ENCODE measurements around the gene CCT5.
"Not testable (repeated sequence)": the region's sequence is repeated elsewhere in the genome, so short reads cannot be mapped to it uniquely, and the experiment has no call there.

The CCT5 gene

GRCh38 chr5:10247217-10247616 is 2.9 kb upstream of the CCT5 start:
- not testable (repeated sequence) for DNase-seq

- peak; percentile 25 for DNase-seq
These were observed 1.5 kb upstream of the CCT5 start for GRCh38 chr5:10248378-10249260.

GRCh38 chr5:10250806-10251276 is 761 bp downstream of the CCT5 start:
- no peak for DNase-seq

- no peak for DNase-seq
These were observed 1.3 kb downstream of the CCT5 start for GRCh38 chr5:10251405-10251804.

GRCh38 chr5:10253390-10253789 is 3.3 kb downstream of the CCT5 start:
- DNase-seq = no peak

- DNase-seq = no peak
These were observed 4.6 kb downstream of the CCT5 start for GRCh38 chr5:10254686-10255085.

- no peak for DNase-seq
These were observed 7.8 kb downstream of the CCT5 start for GRCh38 chr5:10257870-10258269.

GRCh38 chr5:10259899-10260298 is 9.8 kb downstream of the CCT5 start:
- DNase-seq = no peak

GRCh38 chr5:10261065-10261464 is 11.0 kb downstream of the CCT5 start:
- DNase-seq = no peak

- no peak for DNase-seq
These were observed 12.2 kb downstream of the CCT5 start for GRCh38 chr5:10262121-10262774.

GRCh38 chr5:10262995-10263394 is 12.9 kb downstream of the CCT5 start:
- DNase-seq = no peak

GRCh38 chr5:10264604-10265003 is 14.5 kb downstream of the CCT5 start:
- no peak for DNase-seq

GRCh38 chr5:10265245-10266109 is 15.4 kb downstream of the CCT5 start:
- no peak for DNase-seq

GRCh38 chr5:10266137-10266536 is 16.1 kb downstream of the CCT5 start:
- no peak for DNase-seq

- DNase-seq = no peak
These were observed 16.8 kb downstream of the CCT5 start for GRCh38 chr5:10266839-10267238.

- no peak for DNase-seq
These were observed 18.0 kb downstream of the CCT5 start for GRCh38 chr5:10268100-10268499.

GRCh38 chr5:10272053-10272874 is 22.2 kb downstream of the CCT5 start:
- DNase-seq = no peak

GRCh38 chr5:10272875-10273209 is 22.8 kb downstream of the CCT5 start:
- DNase-seq = not testable (repeated sequence)

- DNase-seq = no peak
These were observed 25.4 kb downstream of the CCT5 start for GRCh38 chr5:10275460-10275859.

- no peak for DNase-seq
These were observed 25.9 kb downstream of the CCT5 start for GRCh38 chr5:10275991-10276390.

- DNase-seq = no peak
These were observed 26.6 kb downstream of the CCT5 start for GRCh38 chr5:10276691-10277090.
